PC-9 (cell line): ENCODE results near the gene ART1. TPM values are rescaled to one million over a fixed set of nuclear protein-coding genes. Genes with fewer than 3 reads are reported as not detected.

ENCODE experiments used
- BruUV-seq: library from RNA; stranded (reverse); fragments of 400-500 nt; replicated peaks from 2 replicates; lab custom pipeline; 2021; lab: Mats Ljungman, UMichigan
- CTCF ChIA-PET: fragments of 300-600 bp; sonication (Branson Sonifier 250); formaldehyde crosslinking; loops from one replicate; lab custom pipeline; 2022; ENCODE audit warnings: antibody characterized with exemption; lab: Charles Lee
- POLR2A ChIA-PET: fragments of 300-600 bp; sonication (Branson Sonifier 250); formaldehyde crosslinking; loops from one replicate; lab custom pipeline; 2022; ENCODE audit warnings: antibody characterized with exemption; ENCODE audit not compliant: unreplicated experiment; lab: Charles Lee
- DNase-seq, 2 experiments: peaks; one replicate each; pipeline versions ENCODE4 v3.0.0 to v3.0.0-alpha.2; 2015 to 2022; ENCODE audit warnings: mixed read lengths in 1 of 2
- H2AFZ ChIP-seq: fragments of 200-600 bp; sonication (generic); 2 replicates; pipeline ENCODE4 v1.8.1; 2017; ENCODE audit warnings: antibody characterized with exemption
- H3F3A ChIP-seq: fragments of 200-600 bp; sonication (generic); 2 replicates; pipeline ENCODE4 v1.8.1; 2017; ENCODE audit warnings: antibody characterized with exemption, mild to moderate bottlenecking, low read depth; ENCODE audit not compliant: insufficient read depth
- H3K27ac ChIP-seq: fragments of 200-600 bp; sonication (generic); 2 replicates; pipeline ENCODE4 v1.6.1; 2016; ENCODE audit warnings: mixed run types
- H3K27me3 ChIP-seq: fragments of 200-600 bp; sonication (generic); 2 replicates; pipeline ENCODE4 v1.6.1; 2016; ENCODE audit warnings: low read depth, mixed run types; ENCODE audit not compliant: insufficient read depth
- H3K36me3 ChIP-seq: fragments of 200-600 bp; sonication (generic); 2 replicates; pipeline ENCODE4 v1.6.1; 2016; ENCODE audit warnings: low read depth, mixed run types
- H3K4me1 ChIP-seq: fragments of 200-600 bp; sonication (generic); replicated peaks from 2 replicates; pipeline ENCODE4 v1.6.1; 2016; ENCODE audit warnings: mixed run types; ENCODE audit not compliant: insufficient read depth
- H3K4me2 ChIP-seq: fragments of 200-600 bp; sonication (generic); 2 replicates; pipeline ENCODE4 v1.6.1; 2017; ENCODE audit warnings: mixed run types
- H3K4me3 ChIP-seq: fragments of 200-600 bp; sonication (generic); 2 replicates; pipeline ENCODE4 v1.6.1; 2016; ENCODE audit warnings: mixed run types
- H3K79me2 ChIP-seq: fragments of 200-600 bp; sonication (generic); 2 replicates; pipeline ENCODE4 v1.6.1; 2017; ENCODE audit warnings: low read depth, mixed run types
- H3K9me2 ChIP-seq: fragments of 200-600 bp; sonication (generic); 2 replicates; pipeline ENCODE4 v1.8.1; 2017; ENCODE audit warnings: mild to moderate bottlenecking; ENCODE audit not compliant: insufficient read depth
- H3K9me3 ChIP-seq: fragments of 200-600 bp; sonication (generic); 2 replicates; pipeline ENCODE4 v1.8.1; 2016; ENCODE audit warnings: low read depth; ENCODE audit not compliant: insufficient read depth
- H4K20me1 ChIP-seq: fragments of 200-600 bp; sonication (generic); 2 replicates; pipeline ENCODE4 v1.8.1; 2017; ENCODE audit not compliant: insufficient read depth
- CTCF ChIP-seq: fragments of 200-600 bp; sonication (generic); conservative IDR thresholded peaks from 2 replicates; pipeline ENCODE4 v1.6.1; 2017; ENCODE audit warnings: mixed run types, antibody characterized with exemption, mild to moderate bottlenecking, moderate library complexity
- EZH2 ChIP-seq: fragments of 200-600 bp; sonication (generic); IDR thresholded peaks from 2 replicates; pipeline ENCODE4 v1.8.0; 2017; ENCODE audit warnings: antibody characterized with exemption, low read depth
- intact Hi-C: fragments of 100-400 bp; cut with micrococcal nuclease; formaldehyde crosslinking; loops from one replicate; pipeline ENCODE4 v1.10.0; 2022; ENCODE audit not compliant: unreplicated experiment
- total RNA-seq: library from RNA; stranded (reverse); gene quantifications from 2 replicates; pipeline ENCODE4 v1.2.3, GENCODE V29; 2021

Gene ART1
- total RNA-seq, 1 experiment from 2014 or later = not detected

DNA sequence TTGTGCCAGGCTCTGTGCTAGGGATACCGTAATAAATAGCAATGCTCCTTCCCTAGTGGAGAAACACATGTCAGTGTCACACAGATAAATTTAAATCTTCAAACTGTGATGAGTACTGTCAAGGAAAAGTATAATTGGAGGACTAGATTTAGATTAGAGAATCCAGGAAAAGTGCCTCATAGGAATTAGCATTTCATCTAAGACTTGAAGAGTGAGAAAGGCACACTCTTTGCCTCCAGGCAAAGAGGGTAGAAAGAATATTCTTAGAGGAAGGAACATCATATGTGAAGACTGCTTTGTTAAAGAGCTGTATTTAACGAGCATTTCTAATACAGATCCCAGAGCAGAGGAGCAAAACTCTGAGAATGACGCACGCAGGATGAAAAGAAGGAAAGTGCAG lies 34.1 kb upstream of the ART1 start:
- ChIA-PET CTCF (no interaction called here), POLR2A (no interaction called here)
- Histone ChIP-seq H3K79me2 (no peaks in the 10 kb centered on the region), H3K4me1 (no peaks in the 10 kb centered on the region), H3K4me2 (no peak overlapping the region), H2AFZ (no peak overlapping the region), H3K4me3 (no peak overlapping the region), H3K36me3 (no peaks in the 10 kb centered on the region), H3K27ac (no peak overlapping the region), H4K20me1 (no peaks in the 10 kb centered on the region), H3F3A (no peaks in the 10 kb centered on the region), H3K27me3 (no peaks in the 10 kb centered on the region), H3K9me2 (no peaks in the 10 kb centered on the region), H3K9me3 (no peaks in the 10 kb centered on the region)
- TF ChIP-seq EZH2 (no peak), CTCF (no peak)
- no TSS peak for BruUV-seq
- no peak for DNase-seq
- intact Hi-C loops = loop anchor here (10.0 kb wide), 1 partner anchor 156 kb away; no protein-coding TSS in a partner anchor

- H4K20me1 ChIP-seq = no peaks in the 10 kb centered on the region
- intact Hi-C loops = loop anchor here (10.0 kb wide), 1 partner anchor 157 kb away; no protein-coding TSS in a partner anchor
- no peaks in the 10 kb centered on the region for H3K79me2 ChIP-seq
- no peaks in the 10 kb centered on the region for H3K36me3 ChIP-seq
- no peaks in the 10 kb centered on the region for H3K9me3 ChIP-seq
- ChIA-PET CTCF (no interaction called here), POLR2A (no interaction called here)
- no peaks in the 10 kb centered on the region for H3K4me1 ChIP-seq
- no peak overlapping the region for H2AFZ ChIP-seq
- H3K9me2 ChIP-seq = no peaks in the 10 kb centered on the region
- no peak overlapping the region for H3K27ac ChIP-seq
- H3K4me3 ChIP-seq = no peak overlapping the region
- no TSS peak for BruUV-seq
- H3K4me2 ChIP-seq = no peak overlapping the region
- DNase-seq = no peak
- TF ChIP-seq CTCF (no peak), EZH2 (no peak)
- no peaks in the 10 kb centered on the region for H3F3A ChIP-seq
- no peaks in the 10 kb centered on the region for H3K27me3 ChIP-seq
Observed at GRCh38 chr11:3611976-3612678, 32.8 kb upstream of the ART1 start.

- no peaks in the 10 kb centered on the region for H3K36me3 ChIP-seq
- no peak overlapping the region for H3K4me3 ChIP-seq
- no peaks in the 10 kb centered on the region for H3K9me2 ChIP-seq
- TF ChIP-seq CTCF = no peak
- TF ChIP-seq EZH2 = no peak
- no peaks in the 10 kb centered on the region for H3F3A ChIP-seq
- H3K27ac ChIP-seq = no peak overlapping the region
- H2AFZ ChIP-seq = no peak overlapping the region
- H3K79me2 ChIP-seq = no peaks in the 10 kb centered on the region
- intact Hi-C loops = loop anchor here (10.0 kb wide), 1 partner anchor 159 kb away; no protein-coding TSS in a partner anchor
- H3K4me1 ChIP-seq = no peaks in the 10 kb centered on the region
- CTCF ChIA-PET = no interaction called here
- no peak for DNase-seq
- BruUV-seq = no TSS peak
- H3K4me2 ChIP-seq = no peak overlapping the region
- H4K20me1 ChIP-seq = no peaks in the 10 kb centered on the region
- no peaks in the 10 kb centered on the region for H3K9me3 ChIP-seq
- POLR2A ChIA-PET = no interaction called here
- no peaks in the 10 kb centered on the region for H3K27me3 ChIP-seq
Observed at GRCh38 chr11:3613998-3614741, 30.8 kb upstream of the ART1 start.
